Activated naive CD4-positive, alpha-beta T cell treated with anti-CD3 and anti-CD28 coated beads, Interleukin-2, amount 50 U/mL, for 72 hours (primary cell): ENCODE results near the gene NUCKS1. TPM values are rescaled to one million over a fixed set of nuclear protein-coding genes. Genes with fewer than 3 reads are reported as not detected.

Experiments used
- ATAC-seq, 2 donors: fragments of 150-1000 bp; cut with Tn5 transposase; 2 replicates each; pipeline ENCODE4 v1.10.0; 2021; ENCODE audit warnings: mild to moderate bottlenecking in 2 of 2, moderate library complexity in 2 of 2
- DNase-seq, 2 donors: peaks; one replicate each; pipeline ENCODE4 v3.0.0; 2021 to 2022; ENCODE audit warnings: low spot score in 2 of 2
- H3K27ac Mint-ChIP-seq, 2 donors: one replicate each; pipeline ENCODE4 v1.8.0; 2022; ENCODE audit warnings: mild to moderate bottlenecking in 2 of 2, mixed read lengths in 2 of 2
- H3K36me3 Mint-ChIP-seq, 2 donors: one replicate each; pipeline ENCODE4 v1.8.0; 2022; ENCODE audit warnings: mixed read lengths in 2 of 2
- H3K9me3 Mint-ChIP-seq, 2 donors: one replicate each; pipeline ENCODE4 v1.8.0; 2022; ENCODE audit warnings: mixed read lengths in 2 of 2
- total RNA-seq, 2 donors: library from RNA; stranded (reverse); gene quantifications; one replicate each; pipeline ENCODE4 v1.2.3, GENCODE V29; 2022

Gene NUCKS1
- total RNA-seq, 2 donors from 2014 or later = 97.1 to 173 TPM

GRCh38 chr1:205775717-205776056 is 25.7 kb upstream of the NUCKS1 start:
- DNase-seq (no peak), ATAC-seq (no peak)
- Mint-ChIP-seq H3K9me3 (no peaks in the 10 kb centered on the region), H3K36me3 (peaks cover 8 to 18% of the 10 kb centered on the region in 2 donors), H3K27ac (peak overlapping the region; percentile 95 to 97)

- peak; percentile 80 to 91 for DNase-seq
- peak within 1 kb of the TSS; percentile 95 to 97 for H3K27ac Mint-ChIP-seq
- H3K36me3 Mint-ChIP-seq = peaks cover 13 to 23% of the 10 kb centered on the region in 2 donors
- no peaks in the 10 kb centered on the region for H3K9me3 Mint-ChIP-seq
- peak; percentile 80 to 83 for ATAC-seq
These were observed 25.2 kb upstream of the NUCKS1 start, which contains the start of gene RAB29 for GRCh38 chr1:205775015-205775716. Gene RAB29, minus strand, starts transcription at chr1:205775482. Its CDS starts 526 bp downstream, at chr1:205774956.

- H3K9me3 Mint-ChIP-seq = no peaks in the 10 kb centered on the region
- H3K36me3 Mint-ChIP-seq = peaks cover 21 to 30% of the 10 kb centered on the region in 2 donors
- peak overlapping the region; percentile 89 to 95 for H3K27ac Mint-ChIP-seq
- peak; percentile 50 to 66 for DNase-seq
- peak; percentile 28 to 36 for ATAC-seq
These were observed 24.4 kb upstream of the NUCKS1 start for GRCh38 chr1:205774198-205775014.

- Mint-ChIP-seq H3K27ac (peak overlapping the region; percentile 76 to 81), H3K36me3 (peaks cover 21 to 30% of the 10 kb centered on the region in 2 donors), H3K9me3 (no peaks in the 10 kb centered on the region)
- DNase-seq = no peak
- ATAC-seq = peak; percentile 48 to 81
These were observed 22.6 kb upstream of the NUCKS1 start for GRCh38 chr1:205772607-205773032.

GRCh38 chr1:205770618-205771017 is 20.6 kb upstream of the NUCKS1 start:
- H3K36me3 Mint-ChIP-seq = peaks cover 21 to 30% of the 10 kb centered on the region in 2 donors
- DNase-seq (no peak), ATAC-seq (no peak)
- no peaks in the 10 kb centered on the region for H3K9me3 Mint-ChIP-seq
- H3K27ac Mint-ChIP-seq = peak overlapping the region; percentile 30 to 52

GRCh38 chr1:205769641-205770365 is 19.8 kb upstream of the NUCKS1 start:
- H3K36me3 Mint-ChIP-seq = peaks cover 14 to 30% of the 10 kb centered on the region in 2 donors
- ATAC-seq (no peak), DNase-seq (no peak)
- H3K9me3 Mint-ChIP-seq = no peaks in the 10 kb centered on the region
- H3K27ac Mint-ChIP-seq = peak overlapping the region in 1 of 2 donors; percentile 72

GRCh38 chr1:205767248-205767647 is 17.3 kb upstream of the NUCKS1 start:
- Mint-ChIP-seq H3K27ac (peak overlapping the region in 1 of 2 donors; percentile 52), H3K9me3 (no peaks in the 10 kb centered on the region), H3K36me3 (peaks cover 14 to 20% of the 10 kb centered on the region in 2 donors)
- no peak for ATAC-seq
- no peak for DNase-seq

- Mint-ChIP-seq H3K9me3 (no peaks in the 10 kb centered on the region), H3K27ac (peak overlapping the region in 1 of 2 donors; percentile 74), H3K36me3 (peaks cover 14 to 20% of the 10 kb centered on the region in 2 donors)
- no peak for ATAC-seq
- no peak for DNase-seq
These were observed 16.6 kb upstream of the NUCKS1 start for GRCh38 chr1:205766570-205766969.

- H3K27ac Mint-ChIP-seq = no peak overlapping the region
- DNase-seq (no peak), ATAC-seq (peak in 1 of 2 donors; percentile 32)
- H3K36me3 Mint-ChIP-seq = peaks cover 14 to 20% of the 10 kb centered on the region in 2 donors
- no peaks in the 10 kb centered on the region for H3K9me3 Mint-ChIP-seq
These were observed 16.1 kb upstream of the NUCKS1 start for GRCh38 chr1:205766038-205766437.

- ATAC-seq = no peak
- DNase-seq = no peak
- Mint-ChIP-seq H3K9me3 (no peaks in the 10 kb centered on the region), H3K27ac (peak overlapping the region in 1 of 2 donors; percentile 75), H3K36me3 (peaks cover 2 to 6% of the 10 kb centered on the region in 2 donors)
These were observed 14.6 kb upstream of the NUCKS1 start for GRCh38 chr1:205764578-205764977.

GRCh38 chr1:205763980-205764379 is 14.0 kb upstream of the NUCKS1 start:
- ATAC-seq = peak in 1 of 2 donors; percentile 90
- no peaks in the 10 kb centered on the region for H3K9me3 Mint-ChIP-seq
- peak overlapping the region in 1 of 2 donors; percentile 75 for H3K27ac Mint-ChIP-seq

GRCh38 chr1:205760606-205761005 is 10.6 kb upstream of the NUCKS1 start:
- Mint-ChIP-seq H3K27ac (no peak overlapping the region), H3K36me3 (peaks cover 0 to 5% of the 10 kb centered on the region in 2 donors), H3K9me3 (no peaks in the 10 kb centered on the region)
- DNase-seq (no peak), ATAC-seq (no peak)

More at GRCh38 chr1:205763980-205764379, 14.0 kb upstream of the NUCKS1 start:
- DNase-seq = no peak
- peaks cover 0 to 5% of the 10 kb centered on the region in 2 donors for H3K36me3 Mint-ChIP-seq

GRCh38 chr1:205756552-205756951 is 6.6 kb upstream of the NUCKS1 start:
- no peaks in the 10 kb centered on the region for H3K9me3 Mint-ChIP-seq
- H3K27ac Mint-ChIP-seq = no peak overlapping the region
- ATAC-seq = no peak
- H3K36me3 Mint-ChIP-seq = peaks cover 0 to 5% of the 10 kb centered on the region in 2 donors
- no peak for DNase-seq

- no peak for ATAC-seq
These were observed 4.9 kb upstream of the NUCKS1 start for GRCh38 chr1:205754857-205755256.

GRCh38 chr1:205751036-205751651 is 1.2 kb upstream of the NUCKS1 start:
- Mint-ChIP-seq H3K9me3 (no peaks in the 10 kb centered on the region), H3K36me3 (peaks cover 20 to 31% of the 10 kb centered on the region in 2 donors), H3K27ac (peak overlapping the region; percentile 96 to 100)
- ATAC-seq (no peak), DNase-seq (no peak)

More at GRCh38 chr1:205754857-205755256, 4.9 kb upstream of the NUCKS1 start:
- no peaks in the 10 kb centered on the region for H3K9me3 Mint-ChIP-seq
- no peak for DNase-seq
- H3K27ac Mint-ChIP-seq = no peak overlapping the region
- peaks cover 5 to 6% of the 10 kb centered on the region in 2 donors for H3K36me3 Mint-ChIP-seq
